Uterus (tissue), 2 donors: ENCODE data around the gene GGPS1.

Experiments
- CTCF ChIP-seq, 4 experiments: fragments of 200-600 bp in 2 of 4; fragments of 450-650 bp in 2 of 4; sonication (generic) in 2 of 4; IDR thresholded peaks; one replicate each; pipeline ENCODE4 v1.5.1; 2016 to 2019; ENCODE audit warnings: antibody characterized with exemption in 4 of 4, mild to moderate bottlenecking in 2 of 4, moderate library complexity in 1 of 4
- POLR2A ChIP-seq, 2 donors: fragments of 450-650 bp; IDR thresholded peaks; one replicate each; pipeline ENCODE4 v1.6.1; 2016; ENCODE audit warnings: antibody characterized with exemption in 2 of 2, mild to moderate bottlenecking in 1 of 2, moderate library complexity in 1 of 2

- TF ChIP-seq CTCF (IDR thresholded peaks at IDR 0.05): no peak
- no peak for TF ChIP-seq POLR2A (IDR thresholded peaks at IDR 0.05)
Observed at GRCh38 chr1:235279694-235280093, 48.7 kb upstream of the GGPS1 start.
